ENCODE data around the gene GBX2.

The GBX2 gene

GRCh38 chr2:236211296-236211695 lies 43.1 kb upstream of the GBX2 start:
- TF ChIP-seq, protein P1, sequence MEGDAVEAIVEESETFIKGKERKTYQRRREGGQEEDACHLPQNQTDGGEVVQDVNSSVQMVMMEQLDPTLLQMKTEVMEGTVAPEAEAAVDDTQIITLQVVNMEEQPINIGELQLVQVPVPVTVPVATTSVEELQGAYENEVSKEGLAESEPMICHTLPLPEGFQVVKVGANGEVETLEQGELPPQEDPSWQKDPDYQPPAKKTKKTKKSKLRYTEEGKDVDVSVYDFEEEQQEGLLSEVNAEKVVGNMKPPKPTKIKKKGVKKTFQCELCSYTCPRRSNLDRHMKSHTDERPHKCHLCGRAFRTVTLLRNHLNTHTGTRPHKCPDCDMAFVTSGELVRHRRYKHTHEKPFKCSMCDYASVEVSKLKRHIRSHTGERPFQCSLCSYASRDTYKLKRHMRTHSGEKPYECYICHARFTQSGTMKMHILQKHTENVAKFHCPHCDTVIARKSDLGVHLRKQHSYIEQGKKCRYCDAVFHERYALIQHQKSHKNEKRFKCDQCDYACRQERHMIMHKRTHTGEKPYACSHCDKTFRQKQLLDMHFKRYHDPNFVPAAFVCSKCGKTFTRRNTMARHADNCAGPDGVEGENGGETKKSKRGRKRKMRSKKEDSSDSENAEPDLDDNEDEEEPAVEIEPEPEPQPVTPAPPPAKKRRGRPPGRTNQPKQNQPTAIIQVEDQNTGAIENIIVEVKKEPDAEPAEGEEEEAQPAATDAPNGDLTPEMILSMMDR (conservative IDR thresholded peaks at IDR 0.05; ENCODE audit: low read depth, low read length): no peak
- H3K4me3 ChIP-seq (ENCODE audit: low read length): no peak overlapping the region
- no peak for DNase-seq (ENCODE audit: low read depth)

DNA sequence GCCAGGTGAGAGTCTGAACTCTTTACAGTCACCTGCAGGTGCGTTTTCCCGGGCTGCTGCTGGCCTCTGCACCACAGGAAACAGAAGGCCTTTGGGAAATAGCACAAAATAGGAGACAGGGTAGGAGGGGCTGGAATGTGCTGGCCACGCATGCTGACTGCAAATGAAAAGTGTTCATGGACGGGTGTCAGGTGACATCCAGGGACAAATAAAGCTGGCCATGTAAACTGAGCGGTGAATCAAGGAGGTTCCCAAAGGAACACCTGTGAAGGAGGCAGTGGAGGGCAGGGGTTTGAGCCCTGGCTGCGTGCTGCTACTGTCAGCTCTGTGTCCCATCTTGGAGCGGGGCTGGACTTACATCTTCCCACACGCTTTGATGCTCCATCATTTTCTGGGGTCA lies 42.4 kb upstream of the GBX2 start:
- TF ChIP-seq, protein P1 (conservative IDR thresholded peaks at IDR 0.05; ENCODE audit: low read depth, low read length): no peak
- no peak for DNase-seq (ENCODE audit: low read depth)
- H3K4me3 ChIP-seq (ENCODE audit: low read length): no peak overlapping the region

DNA sequence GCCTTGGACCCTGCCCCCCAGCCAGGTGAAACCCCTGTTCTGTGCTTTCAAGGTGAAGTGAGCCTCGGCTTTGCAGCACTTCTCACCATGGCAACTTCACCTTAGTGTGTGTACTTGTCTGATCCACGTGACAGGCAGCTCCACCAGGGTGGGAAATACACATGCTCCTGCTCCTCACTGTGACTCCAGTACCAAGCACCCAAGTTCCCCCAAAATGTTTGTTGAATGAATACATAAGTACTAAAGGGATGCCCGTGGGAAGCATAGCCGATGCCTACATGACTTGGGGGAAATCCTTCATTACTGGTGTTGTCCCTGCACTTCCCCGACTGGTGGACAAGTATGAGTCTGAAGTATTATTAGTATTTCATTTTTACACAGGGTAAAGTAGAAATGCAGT lies 41.8 kb upstream of the GBX2 start:
- TF ChIP-seq, protein P1 (conservative IDR thresholded peaks at IDR 0.05; ENCODE audit: low read depth, low read length): no peak
- no peak for DNase-seq (ENCODE audit: low read depth)
- H3K4me3 ChIP-seq (ENCODE audit: low read length): no peak overlapping the region

DNA sequence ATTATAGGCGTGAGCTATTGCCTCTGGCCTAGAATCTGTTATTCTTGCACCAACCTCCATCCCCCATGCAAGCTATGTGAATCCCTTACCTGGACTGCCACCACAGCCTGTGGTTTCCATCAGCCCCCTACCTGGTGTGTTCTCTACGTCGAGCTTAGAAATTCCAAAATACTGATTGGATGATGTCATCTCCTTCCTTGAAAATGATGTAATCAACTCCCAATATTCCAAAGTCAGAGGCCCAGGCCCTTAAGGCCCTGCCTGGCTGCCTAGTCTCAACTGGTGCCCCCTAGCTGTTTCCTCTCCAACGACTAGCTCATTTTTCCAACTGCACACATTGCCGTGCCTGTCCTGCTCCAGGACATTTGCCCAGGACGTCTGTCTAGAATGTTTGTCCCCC lies 41.3 kb upstream of the GBX2 start:
- no peak overlapping the region for H3K4me3 ChIP-seq (ENCODE audit: low read length)
- DNase-seq (ENCODE audit: low read depth): no peak
- TF ChIP-seq, protein P1 (conservative IDR thresholded peaks at IDR 0.05; ENCODE audit: low read depth, low read length): peak; percentile 3

GRCh38 chr2:236208019-236208926 lies 40.1 kb upstream of the GBX2 start:
- TF ChIP-seq, protein P1 (conservative IDR thresholded peaks at IDR 0.05; ENCODE audit: low read depth, low read length): no peak
- DNase-seq (ENCODE audit: low read depth): no peak
- H3K4me3 ChIP-seq (ENCODE audit: low read length): no peak overlapping the region

DNA sequence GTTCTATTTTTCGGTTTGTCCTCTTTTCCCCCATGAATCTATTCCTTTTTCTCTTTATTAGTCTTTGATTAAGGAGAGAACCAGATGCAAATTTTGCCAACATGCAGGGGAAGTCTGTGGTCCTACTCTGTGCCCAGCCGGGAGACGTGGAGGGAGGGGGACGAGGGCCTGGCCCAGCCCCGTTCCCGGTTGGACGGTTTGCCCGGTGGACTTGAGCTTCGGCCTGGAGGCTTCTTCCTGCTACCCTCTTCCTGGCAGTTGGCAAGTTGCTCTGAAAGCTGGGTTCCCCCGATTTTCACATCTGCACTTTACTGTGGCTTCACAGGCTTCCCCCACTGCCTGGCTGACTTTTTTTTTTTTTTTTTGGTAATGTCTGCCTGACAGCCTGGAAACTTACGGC lies 39.3 kb upstream of the GBX2 start:
- no peak for DNase-seq (ENCODE audit: low read depth)
- no peak overlapping the region for H3K4me3 ChIP-seq (ENCODE audit: low read length)
- TF ChIP-seq, protein P1 (conservative IDR thresholded peaks at IDR 0.05; ENCODE audit: low read depth, low read length): no peak
